ENCODE data around the gene RAD21L1.
A peak's percentile ranks its signal among the peaks of the same experiment; 100 is the strongest.

The RAD21L1 gene

DNA sequence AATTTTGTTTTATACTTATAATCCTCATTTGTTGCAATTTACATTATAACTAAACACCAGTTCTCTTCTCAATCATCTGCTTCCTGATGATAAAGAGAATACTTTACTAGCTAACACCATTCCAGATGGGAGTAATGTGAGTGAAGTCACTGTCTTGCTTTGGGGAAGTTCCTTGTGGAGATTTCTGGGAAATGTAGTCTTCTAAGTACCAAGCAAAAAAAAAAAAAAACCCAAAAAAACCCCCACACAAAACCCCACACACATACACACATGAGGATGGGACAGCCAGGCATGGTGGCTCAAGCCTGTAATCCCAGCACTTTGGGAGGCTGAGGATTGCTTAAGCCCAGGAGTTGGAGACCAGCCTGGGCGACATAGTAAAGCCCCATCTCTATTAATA is 38.0 kb downstream of the RAD21L1 start:
- Histone ChIP-seq H3K9ac (ENCODE audit: low read length) (no peak overlapping the region), H3K27me3 (ENCODE audit: control insufficient read depth, insufficient read depth, low read length) (no peaks in the 10 kb centered on the region), H3K27ac (ENCODE audit: low read depth, low read length) (no peak overlapping the region), H3K4me3 (ENCODE audit: low read depth, low read length) (no peak overlapping the region), H3K4me1 (ENCODE audit: control insufficient read depth, insufficient read depth, low read length) (peaks cover 17% of the 10 kb centered on the region), H3K9me3 (ENCODE audit: control insufficient read depth, insufficient read depth, low read depth, low read length) (no peaks in the 10 kb centered on the region), H3K36me3 (ENCODE audit: control insufficient read depth, insufficient read depth, low read length) (no peaks in the 10 kb centered on the region)

DNA sequence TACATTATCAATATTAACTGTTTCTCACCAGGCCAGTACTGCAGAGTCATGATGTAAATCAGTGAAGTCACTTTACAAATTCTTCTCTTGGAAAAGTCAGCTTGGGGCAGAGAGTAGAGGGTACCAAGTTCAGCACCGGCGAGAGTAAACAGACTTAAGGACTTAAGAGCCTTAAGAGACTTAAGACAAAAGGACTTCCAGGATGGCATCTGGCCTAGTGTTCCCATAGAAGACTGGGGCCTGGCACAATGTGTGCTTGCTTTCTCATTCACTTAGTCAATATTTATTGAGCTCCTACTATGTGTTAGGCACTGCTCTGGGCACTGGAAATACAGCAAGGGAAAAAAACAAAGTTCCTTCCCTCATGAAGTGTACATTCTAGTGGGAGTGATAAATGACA is 38.9 kb downstream of the RAD21L1 start:
- no peak overlapping the region for H3K9ac ChIP-seq (ENCODE audit: low read length)

DNA sequence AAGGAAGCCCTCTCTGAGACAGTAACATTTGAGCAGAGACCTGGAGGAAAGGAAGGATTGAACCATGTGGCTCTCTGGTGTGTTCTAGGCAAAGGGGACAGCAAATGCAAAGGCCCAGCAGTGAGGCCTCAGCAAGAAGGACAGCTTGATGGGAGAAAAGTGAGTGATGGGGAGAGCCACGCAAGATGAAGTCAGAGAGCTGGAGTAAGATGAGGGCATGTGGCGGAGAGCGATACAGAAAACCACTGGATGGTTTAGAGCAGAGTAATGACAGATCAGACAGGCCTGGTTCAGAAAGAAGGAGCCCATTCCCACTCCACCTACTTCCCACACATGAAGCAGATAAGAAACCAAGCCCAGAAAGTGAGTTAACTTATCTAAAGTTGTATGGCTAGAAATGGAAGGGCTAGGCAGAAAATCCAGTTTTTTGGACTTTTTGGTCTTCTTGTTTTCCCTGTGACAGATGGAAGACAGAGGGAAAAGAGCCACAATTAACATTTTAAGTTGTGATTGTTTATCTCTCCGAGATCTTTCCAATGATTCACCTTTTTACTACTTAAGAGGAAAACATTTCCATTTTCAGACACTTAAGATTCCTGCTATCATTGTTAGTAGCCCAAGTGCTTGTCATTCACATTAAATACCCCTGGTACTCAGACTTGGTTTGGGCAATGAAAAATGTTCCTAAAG is 39.5 kb downstream of the RAD21L1 start:
- Histone ChIP-seq H3K4me3 (ENCODE audit: low read depth, low read length) (peak overlapping the region; percentile 65), H3K27ac (ENCODE audit: low read depth, low read length) (no peak overlapping the region)

More for the DNA sequence above, 38.9 kb downstream of the RAD21L1 start:
- no peaks in the 10 kb centered on the region for H3K27me3 ChIP-seq (ENCODE audit: control insufficient read depth, insufficient read depth, low read length)
- no peaks in the 10 kb centered on the region for H3K9me3 ChIP-seq (ENCODE audit: control insufficient read depth, insufficient read depth, low read depth, low read length)
- H3K4me1 ChIP-seq (ENCODE audit: control insufficient read depth, insufficient read depth, low read length): peaks cover 17% of the 10 kb centered on the region
- H3K4me3 ChIP-seq (ENCODE audit: low read depth, low read length): no peak overlapping the region
- H3K36me3 ChIP-seq (ENCODE audit: control insufficient read depth, insufficient read depth, low read length): no peaks in the 10 kb centered on the region
- no peak overlapping the region for H3K27ac ChIP-seq (ENCODE audit: low read depth, low read length)

DNA sequence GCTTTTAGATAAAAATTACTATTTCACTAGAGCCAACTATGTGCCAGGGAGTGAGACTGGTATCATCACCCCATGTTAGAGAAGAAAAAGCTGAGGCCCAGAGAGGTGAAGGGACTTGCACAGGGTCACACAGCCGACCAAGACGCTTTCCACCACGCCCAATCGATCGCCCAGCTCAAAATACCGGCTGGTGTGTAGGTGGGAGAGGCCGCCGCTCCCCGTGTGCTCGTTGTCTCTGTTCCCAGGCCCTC is 40.0 kb downstream of the RAD21L1 start:
- H3K9me3 ChIP-seq (ENCODE audit: control insufficient read depth, insufficient read depth, low read depth, low read length): no peaks in the 10 kb centered on the region
- no peaks in the 10 kb centered on the region for H3K27me3 ChIP-seq (ENCODE audit: control insufficient read depth, insufficient read depth, low read length)
- H3K4me3 ChIP-seq (ENCODE audit: low read depth, low read length): peak overlapping the region; percentile 65
- no peaks in the 10 kb centered on the region for H3K36me3 ChIP-seq (ENCODE audit: control insufficient read depth, insufficient read depth, low read length)
- H3K27ac ChIP-seq (ENCODE audit: low read depth, low read length): no peak overlapping the region
- peaks cover 17% of the 10 kb centered on the region for H3K4me1 ChIP-seq (ENCODE audit: control insufficient read depth, insufficient read depth, low read length)
- no peak overlapping the region for H3K9ac ChIP-seq (ENCODE audit: low read length)

More for the DNA sequence above, 39.5 kb downstream of the RAD21L1 start:
- H3K9ac ChIP-seq (ENCODE audit: low read length): no peak overlapping the region
- no peaks in the 10 kb centered on the region for H3K27me3 ChIP-seq (ENCODE audit: control insufficient read depth, insufficient read depth, low read length)
- no peaks in the 10 kb centered on the region for H3K9me3 ChIP-seq (ENCODE audit: control insufficient read depth, insufficient read depth, low read depth, low read length)
- no peaks in the 10 kb centered on the region for H3K36me3 ChIP-seq (ENCODE audit: control insufficient read depth, insufficient read depth, low read length)
- H3K4me1 ChIP-seq (ENCODE audit: control insufficient read depth, insufficient read depth, low read length): peaks cover 17% of the 10 kb centered on the region

DNA sequence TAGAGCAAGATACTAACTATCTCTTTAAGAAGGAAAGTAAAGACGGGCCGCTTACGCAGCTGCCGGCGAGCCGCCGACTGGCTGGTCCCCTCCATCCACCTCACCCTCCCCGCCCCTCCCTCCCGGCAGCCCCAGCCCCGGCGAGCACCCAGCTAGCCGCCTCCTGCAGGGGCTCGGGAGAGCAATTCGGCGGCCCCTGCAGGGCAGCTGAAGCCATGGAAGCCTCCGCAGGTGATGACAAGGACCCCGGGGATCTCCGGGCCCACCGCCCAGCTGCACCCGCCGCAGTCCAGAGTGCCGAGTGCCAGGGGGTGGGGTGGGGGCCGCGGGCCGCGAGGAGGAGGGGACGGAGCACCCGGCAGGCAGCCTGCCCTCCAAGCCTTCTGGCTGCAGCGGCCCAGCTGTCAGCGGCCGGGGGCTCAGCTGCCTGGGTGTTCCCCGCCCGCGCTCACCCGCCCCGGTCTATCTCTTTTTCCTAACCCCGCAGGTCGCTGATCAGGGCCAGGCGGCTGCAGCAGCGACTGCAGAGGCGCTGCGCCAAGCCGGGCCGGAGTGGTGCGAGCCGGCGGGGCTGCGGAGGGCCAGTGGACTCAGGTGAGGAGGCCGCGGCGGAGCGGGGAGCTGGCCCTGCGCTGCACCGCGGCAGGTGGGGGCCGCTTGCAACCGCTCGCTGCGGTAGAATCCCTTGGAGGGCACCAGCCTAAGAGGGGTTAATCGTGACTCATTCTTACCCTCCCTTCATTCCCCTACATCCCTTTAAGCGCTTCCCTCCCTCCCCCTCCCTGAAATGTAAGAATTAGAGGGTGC is 40.5 kb downstream of the RAD21L1 start, which contains the start of gene SNPH:
Gene SNPH (plus strand): TSS at position 128 of the 807 bp plus-strand sequence. CDS start 29,946 bp downstream, outside the sequence.
- Histone ChIP-seq H3K27ac (ENCODE audit: low read depth, low read length) (no peak within 1 kb of the TSS), H3K9me3 (ENCODE audit: control insufficient read depth, insufficient read depth, low read depth, low read length) (no peaks in the 10 kb centered on the region), H3K4me1 (ENCODE audit: control insufficient read depth, insufficient read depth, low read length) (peaks cover 17% of the 10 kb centered on the region), H3K27me3 (ENCODE audit: control insufficient read depth, insufficient read depth, low read length) (no peaks in the 10 kb centered on the region), H3K4me3 (ENCODE audit: low read depth, low read length) (peak within 1 kb of the TSS; percentile 65), H3K36me3 (ENCODE audit: control insufficient read depth, insufficient read depth, low read length) (no peaks in the 10 kb centered on the region), H3K9ac (ENCODE audit: low read length) (peak within 1 kb of the TSS; percentile 16)

DNA sequence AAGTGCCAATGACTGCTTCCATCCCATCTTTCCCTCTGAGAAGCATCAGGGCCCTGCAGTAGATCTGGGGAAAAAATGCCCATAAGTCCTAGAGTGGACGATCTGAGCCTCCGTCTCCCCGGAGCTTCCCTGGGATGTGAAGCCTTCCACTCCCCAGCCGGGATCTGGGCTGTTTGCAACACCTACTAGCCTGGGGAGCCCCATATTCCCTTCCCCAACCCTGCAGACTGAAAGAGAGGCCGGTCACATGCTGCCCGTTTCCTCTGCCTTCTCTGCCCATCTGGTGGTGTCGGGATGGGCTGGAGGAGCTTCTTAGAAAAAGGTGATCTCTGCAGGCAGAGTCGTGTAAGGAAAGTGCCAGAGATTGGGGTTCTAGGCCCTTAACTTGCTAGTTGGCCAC is 41.3 kb downstream of the RAD21L1 start:
- Histone ChIP-seq H3K27me3 (ENCODE audit: control insufficient read depth, insufficient read depth, low read length) (no peaks in the 10 kb centered on the region), H3K4me3 (ENCODE audit: low read depth, low read length) (peak overlapping the region; percentile 65), H3K9me3 (ENCODE audit: control insufficient read depth, insufficient read depth, low read depth, low read length) (no peaks in the 10 kb centered on the region), H3K9ac (ENCODE audit: low read length) (peak overlapping the region; percentile 16), H3K4me1 (ENCODE audit: control insufficient read depth, insufficient read depth, low read length) (peaks cover 17% of the 10 kb centered on the region), H3K27ac (ENCODE audit: low read depth, low read length) (no peak overlapping the region), H3K36me3 (ENCODE audit: control insufficient read depth, insufficient read depth, low read length) (no peaks in the 10 kb centered on the region)

DNA sequence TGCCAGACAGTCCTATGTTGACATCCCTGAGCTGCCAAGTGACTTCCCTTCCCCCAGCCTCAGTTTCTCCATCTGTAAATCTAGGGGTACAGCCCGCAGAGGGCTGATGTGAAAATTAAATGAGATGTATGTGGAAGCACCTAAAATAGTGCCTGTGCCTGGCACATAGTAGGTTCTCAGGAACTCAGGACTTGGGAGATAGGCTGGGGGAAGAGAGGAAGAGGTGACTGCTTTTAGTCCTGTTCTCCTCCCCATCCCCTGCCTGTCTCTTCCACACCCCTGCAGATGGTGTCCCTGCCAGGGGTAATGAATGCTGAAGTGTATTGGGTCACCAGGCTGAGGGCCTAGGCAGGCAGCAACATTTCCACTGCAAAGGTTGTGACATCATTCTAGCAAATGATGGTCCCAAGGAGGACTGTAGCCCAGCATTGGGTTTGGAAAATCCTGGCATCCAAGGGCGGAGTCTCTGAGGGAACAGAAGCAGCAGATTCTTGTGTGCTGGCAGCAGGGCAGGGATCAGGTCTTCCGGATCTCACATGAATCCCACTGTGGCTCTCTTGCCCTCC is 42.0 kb downstream of the RAD21L1 start:
- Histone ChIP-seq H3K27me3 (ENCODE audit: control insufficient read depth, insufficient read depth, low read length) (no peaks in the 10 kb centered on the region), H3K4me3 (ENCODE audit: low read depth, low read length) (no peak overlapping the region), H3K9ac (ENCODE audit: low read length) (no peak overlapping the region)

DNA sequence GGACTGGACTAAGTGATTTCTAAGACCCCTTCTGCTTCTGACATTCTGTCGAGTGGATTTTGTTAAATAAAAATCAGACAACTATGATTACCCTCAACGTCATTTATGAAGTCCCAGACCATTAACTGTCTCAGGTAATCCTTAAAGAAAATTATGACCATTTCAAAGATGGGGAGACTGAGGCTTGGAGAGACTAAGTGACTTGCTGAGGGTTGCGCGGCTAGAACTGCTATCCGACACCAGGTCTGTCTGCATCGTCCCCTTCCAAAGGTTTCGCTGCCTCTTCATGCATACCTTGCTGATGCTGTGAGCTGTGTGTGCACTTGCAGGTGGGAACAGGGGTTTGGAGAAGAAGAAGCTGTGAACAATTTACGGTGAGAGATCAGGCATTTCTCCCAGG is 43.4 kb downstream of the RAD21L1 start:
- H3K27ac ChIP-seq (ENCODE audit: low read depth, low read length): no peak overlapping the region
- peaks cover 17% of the 10 kb centered on the region for H3K4me1 ChIP-seq (ENCODE audit: control insufficient read depth, insufficient read depth, low read length)
- no peaks in the 10 kb centered on the region for H3K27me3 ChIP-seq (ENCODE audit: control insufficient read depth, insufficient read depth, low read length)
- no peak overlapping the region for H3K9ac ChIP-seq (ENCODE audit: low read length)
- H3K36me3 ChIP-seq (ENCODE audit: control insufficient read depth, insufficient read depth, low read length): no peaks in the 10 kb centered on the region
- no peaks in the 10 kb centered on the region for H3K9me3 ChIP-seq (ENCODE audit: control insufficient read depth, insufficient read depth, low read depth, low read length)
- H3K4me3 ChIP-seq (ENCODE audit: low read depth, low read length): no peak overlapping the region

More for the DNA sequence above, 42.0 kb downstream of the RAD21L1 start:
- Histone ChIP-seq H3K9me3 (ENCODE audit: control insufficient read depth, insufficient read depth, low read depth, low read length) (no peaks in the 10 kb centered on the region), H3K4me1 (ENCODE audit: control insufficient read depth, insufficient read depth, low read length) (peaks cover 17% of the 10 kb centered on the region), H3K27ac (ENCODE audit: low read depth, low read length) (no peak overlapping the region), H3K36me3 (ENCODE audit: control insufficient read depth, insufficient read depth, low read length) (no peaks in the 10 kb centered on the region)

DNA sequence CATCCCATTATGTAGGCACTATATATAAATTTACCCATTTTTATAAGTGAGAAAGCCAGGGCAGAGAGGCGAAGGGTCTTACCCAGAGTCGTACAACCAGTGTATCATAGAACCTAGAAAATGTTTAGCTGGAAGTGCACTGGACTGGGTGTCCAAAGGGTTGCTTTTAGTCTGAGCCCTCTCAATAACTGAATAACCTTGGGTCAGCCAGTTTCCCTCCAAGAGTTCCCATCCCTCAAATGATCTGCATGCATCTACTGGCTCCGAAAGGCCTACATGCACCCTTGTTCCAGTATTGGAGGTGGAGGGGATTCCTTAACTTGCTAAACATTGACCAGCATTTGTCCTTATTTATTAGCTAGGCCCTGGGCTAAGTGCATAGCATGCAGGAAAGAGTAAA is 44.0 kb downstream of the RAD21L1 start:
- Histone ChIP-seq H3K9me3 (ENCODE audit: control insufficient read depth, insufficient read depth, low read depth, low read length) (no peaks in the 10 kb centered on the region), H3K4me1 (ENCODE audit: control insufficient read depth, insufficient read depth, low read length) (peaks cover 17% of the 10 kb centered on the region), H3K9ac (ENCODE audit: low read length) (no peak overlapping the region), H3K27me3 (ENCODE audit: control insufficient read depth, insufficient read depth, low read length) (no peaks in the 10 kb centered on the region), H3K36me3 (ENCODE audit: control insufficient read depth, insufficient read depth, low read length) (no peaks in the 10 kb centered on the region), H3K4me3 (ENCODE audit: low read depth, low read length) (no peak overlapping the region), H3K27ac (ENCODE audit: low read depth, low read length) (no peak overlapping the region)

DNA sequence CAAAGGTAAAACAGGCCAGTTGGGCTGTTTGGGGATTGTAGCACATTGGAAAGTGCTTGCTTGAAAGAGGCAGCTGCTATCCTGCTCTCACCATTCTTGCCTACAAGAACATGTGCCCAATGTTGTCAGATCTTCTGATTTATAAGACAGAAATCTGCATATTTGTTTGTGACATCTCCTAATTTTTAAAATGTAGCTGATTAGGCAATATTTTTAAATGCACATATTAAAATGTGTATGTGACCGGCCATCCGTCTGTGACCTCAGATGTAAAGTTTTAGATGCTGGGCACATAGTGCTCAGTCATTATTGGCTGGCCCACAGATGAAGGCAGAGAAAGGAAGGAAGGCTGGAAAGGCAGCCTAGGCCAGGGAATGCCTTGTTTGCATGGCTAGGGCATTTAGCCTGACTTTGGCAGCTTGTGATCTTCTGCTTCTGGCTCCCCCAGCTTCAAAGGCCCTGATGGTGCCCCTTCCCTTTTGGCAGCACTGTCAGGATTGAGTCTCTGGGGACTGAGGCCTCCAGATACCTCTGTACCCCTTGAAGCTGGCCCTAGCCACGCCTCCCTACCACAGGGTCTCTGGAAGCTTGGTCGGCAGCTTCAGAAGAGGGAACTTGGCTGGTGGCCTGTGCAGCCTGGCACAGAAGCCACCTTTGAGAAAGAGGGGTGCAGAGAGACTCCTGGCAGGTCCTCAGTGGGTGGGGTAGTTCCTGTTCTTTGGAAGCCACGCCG is 46.7 kb downstream of the RAD21L1 start:
- Histone ChIP-seq H3K4me1 (ENCODE audit: control insufficient read depth, insufficient read depth, low read length) (0 out of 2 replicates have a peak, but pooled peaks cover under 1% of the 10 kb centered on the region), H3K27ac (ENCODE audit: low read depth, low read length) (no peak overlapping the region), H3K27me3 (ENCODE audit: control insufficient read depth, insufficient read depth, low read length) (no peaks in the 10 kb centered on the region), H3K9ac (ENCODE audit: low read length) (no peak overlapping the region), H3K4me3 (ENCODE audit: low read depth, low read length) (no peak overlapping the region), H3K9me3 (ENCODE audit: control insufficient read depth, insufficient read depth, low read depth, low read length) (no peaks in the 10 kb centered on the region), H3K36me3 (ENCODE audit: control insufficient read depth, insufficient read depth, low read length) (no peaks in the 10 kb centered on the region)
